ENCODE measurements around the gene FOXP3. TPM values are rescaled to one million over a fixed set of nuclear protein-coding genes. Genes with fewer than 3 reads are reported as not detected.

Gene FOXP3
- total RNA-seq, 2 experiments from 2014 or later: 17.9 to 20.0 TPM

DNA sequence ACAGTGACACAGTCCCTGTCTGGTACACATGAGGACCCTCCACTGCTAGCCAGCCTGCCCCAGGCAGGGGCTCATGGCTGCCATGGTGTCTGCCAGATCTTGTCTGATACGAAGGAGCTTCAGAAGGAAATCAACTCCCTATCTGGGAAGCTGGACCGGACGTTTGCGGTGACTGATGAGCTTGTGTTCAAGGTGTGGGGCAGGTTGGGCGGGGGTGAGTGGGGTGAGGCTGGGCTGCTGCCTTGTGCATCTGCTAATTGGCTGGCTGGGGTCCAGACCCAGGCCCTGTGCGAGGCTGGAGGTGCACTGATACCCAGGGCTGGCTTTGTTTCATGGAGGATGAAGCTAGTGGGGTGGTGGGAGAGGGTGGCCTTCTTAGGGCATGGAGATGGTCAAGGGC lies 15.4 kb downstream of the FOXP3 start:
- intact Hi-C loops (cut with DNase I, micrococcal nuclease): no loop called here
- no peak for DNase-seq
- Mint-ChIP-seq H3K4me1 (peaks cover 2% of the 10 kb centered on the region), H3K27ac (no peak overlapping the region), H3K4me3 (no peak overlapping the region), H3K27me3 (no peaks in the 10 kb centered on the region), H3K9me3 (ENCODE audit: low read depth) (no peaks in the 10 kb centered on the region), H3K36me3 (ENCODE audit: low read depth) (peaks cover 18% of the 10 kb centered on the region)
- ChIA-PET CTCF (interaction anchor here (0.8 kb wide), 1 partner anchor 9 kb away, joined by 3 read pairs; no protein-coding TSS in a partner anchor), POLR2A (no interaction called here)
- ATAC-seq: no peak

DNA sequence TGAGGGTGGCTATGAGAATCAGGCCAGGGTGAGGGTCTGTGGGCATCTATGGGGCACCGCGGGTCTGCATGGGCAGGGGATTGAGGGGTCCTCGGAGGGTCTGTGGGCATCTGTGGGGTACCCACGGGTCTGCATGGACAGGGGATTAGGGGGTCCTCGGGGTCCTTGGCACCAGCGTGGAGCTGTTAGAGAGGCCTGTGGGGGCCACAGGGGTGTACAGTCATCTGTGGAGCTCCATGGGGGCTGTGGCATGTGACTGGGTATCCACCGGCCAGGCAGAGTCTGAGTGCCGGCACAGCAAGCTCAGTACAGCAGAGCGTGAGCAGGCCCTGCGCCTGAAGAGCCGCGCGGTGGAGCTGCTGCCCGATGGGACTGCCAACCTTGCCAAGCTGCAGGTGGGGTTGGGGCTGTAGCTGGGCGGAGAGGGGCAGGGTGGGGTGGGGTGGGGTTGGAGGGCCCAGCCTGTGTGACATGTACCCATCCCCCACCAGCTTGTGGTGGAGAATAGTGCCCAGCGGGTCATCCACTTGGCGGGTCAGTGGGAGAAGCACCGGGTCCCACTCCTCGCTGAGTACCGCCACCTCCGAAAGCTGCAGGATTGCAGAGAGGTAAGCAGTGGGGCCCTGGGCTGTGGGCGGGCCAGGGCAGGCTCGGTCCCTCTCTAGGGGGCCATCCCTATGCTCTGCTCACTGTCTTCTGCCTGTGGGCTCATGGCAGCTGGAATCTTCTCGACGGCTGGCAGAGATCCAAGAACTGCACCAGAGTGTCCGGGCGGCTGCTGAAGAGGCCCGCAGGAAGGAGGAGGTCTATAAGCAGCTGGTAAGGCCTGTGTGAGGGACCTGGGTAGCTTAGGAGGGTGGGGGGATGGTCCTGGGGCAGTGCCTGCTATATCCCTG lies 16.3 kb downstream of the FOXP3 start:
- DNase-seq (no peak), ATAC-seq (peak; percentile 11)
- Mint-ChIP-seq H3K4me3 (no peak overlapping the region), H3K9me3 (ENCODE audit: low read depth) (no peaks in the 10 kb centered on the region), H3K36me3 (ENCODE audit: low read depth) (peaks cover 24% of the 10 kb centered on the region), H3K27me3 (no peaks in the 10 kb centered on the region), H3K27ac (no peak overlapping the region), H3K4me1 (peaks cover 2% of the 10 kb centered on the region)
- ChIA-PET POLR2A (no interaction called here), CTCF (interaction anchor here (0.8 kb wide), 1 partner anchor 8 kb away, joined by 3 read pairs; no protein-coding TSS in a partner anchor)
- intact Hi-C loops (cut with DNase I, micrococcal nuclease): no loop called here

DNA sequence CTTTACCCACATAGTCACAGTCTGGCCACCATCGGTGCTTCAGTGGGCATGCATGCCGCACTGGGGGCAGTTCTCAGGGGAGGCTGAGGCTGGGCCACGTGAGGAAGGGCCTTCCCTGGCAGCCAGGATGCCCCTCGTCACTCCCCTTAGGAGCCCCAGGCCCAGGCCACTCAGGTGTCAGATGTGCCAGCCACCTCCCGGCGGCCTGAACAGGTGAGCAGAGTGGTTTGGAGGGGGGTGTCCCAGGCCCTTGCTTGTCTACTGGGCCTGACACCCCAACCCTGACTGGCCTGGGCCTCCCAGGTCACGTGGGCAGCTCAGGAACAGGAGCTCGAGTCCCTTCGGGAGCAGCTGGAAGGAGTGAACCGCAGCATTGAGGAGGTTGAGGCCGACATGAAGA lies 17.2 kb downstream of the FOXP3 start:
- DNase-seq (no peak), ATAC-seq (no peak)
- intact Hi-C loops (cut with DNase I, micrococcal nuclease): no loop called here
- POLR2A ChIA-PET: no interaction called here
- H3K9me3 Mint-ChIP-seq (ENCODE audit: low read depth): no peaks in the 10 kb centered on the region
- peaks cover 2% of the 10 kb centered on the region for H3K4me1 Mint-ChIP-seq
- no peaks in the 10 kb centered on the region for H3K27me3 Mint-ChIP-seq
- CTCF ChIA-PET: no interaction called here
- no peak overlapping the region for H3K27ac Mint-ChIP-seq
- no peak overlapping the region for H3K4me3 Mint-ChIP-seq
- H3K36me3 Mint-ChIP-seq (ENCODE audit: low read depth): peaks cover 24% of the 10 kb centered on the region

DNA sequence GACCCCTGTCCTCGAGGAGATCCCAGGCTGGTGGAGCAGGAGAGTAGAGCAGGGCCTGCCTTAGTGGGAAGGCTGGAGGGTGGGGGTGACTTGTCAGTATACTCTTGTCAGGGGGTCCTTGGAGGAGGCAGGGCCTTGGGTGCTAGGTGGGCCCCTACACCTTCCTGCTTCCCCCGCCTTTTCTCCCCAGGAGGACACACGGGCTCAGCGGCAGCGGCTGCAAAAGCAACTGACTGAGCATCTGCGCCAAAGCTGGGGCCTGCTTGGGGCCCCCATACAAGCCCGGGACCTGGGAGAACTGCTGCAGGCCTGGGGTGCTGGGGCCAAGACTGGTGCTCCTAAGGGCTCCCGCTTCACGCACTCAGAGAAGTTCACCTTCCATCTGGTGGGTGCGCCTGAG lies 18.0 kb downstream of the FOXP3 start:
- ChIA-PET POLR2A (no interaction called here), CTCF (no interaction called here)
- Mint-ChIP-seq H3K9me3 (ENCODE audit: low read depth) (no peaks in the 10 kb centered on the region), H3K4me3 (no peak overlapping the region), H3K27me3 (no peaks in the 10 kb centered on the region), H3K27ac (no peak overlapping the region), H3K36me3 (ENCODE audit: low read depth) (peaks cover 24% of the 10 kb centered on the region), H3K4me1 (peaks cover 2% of the 10 kb centered on the region)
- intact Hi-C loops (cut with DNase I, micrococcal nuclease): no loop called here
- ATAC-seq (no peak), DNase-seq (no peak)

DNA sequence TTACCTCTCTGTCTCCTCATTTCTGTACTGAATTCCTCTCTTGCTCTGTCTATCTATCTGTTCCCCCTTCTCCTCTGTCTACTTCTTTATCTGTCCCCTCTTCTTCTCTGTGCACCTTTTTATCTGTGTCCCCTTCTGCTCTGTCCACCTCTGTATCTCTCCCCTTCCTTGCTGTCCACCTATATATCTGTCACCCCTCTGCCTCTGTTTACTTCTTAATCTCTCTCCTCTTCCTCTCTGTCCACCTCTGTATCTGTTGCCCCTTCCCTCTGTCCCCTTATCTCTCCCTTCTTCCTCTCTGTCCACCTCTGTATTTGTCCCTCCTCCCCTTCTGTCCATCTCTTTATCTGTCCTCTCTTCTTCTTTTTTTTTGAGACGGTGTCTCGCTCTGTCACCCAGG lies 20.3 kb downstream of the FOXP3 start:
- peaks cover 5% of the 10 kb centered on the region for H3K4me1 Mint-ChIP-seq
- H3K27ac Mint-ChIP-seq: no peak overlapping the region
- ChIA-PET POLR2A (no interaction called here), CTCF (no interaction called here)
- intact Hi-C loops (cut with DNase I, micrococcal nuclease): no loop called here
- H3K27me3 Mint-ChIP-seq: no peaks in the 10 kb centered on the region
- H3K9me3 Mint-ChIP-seq (ENCODE audit: low read depth): no peaks in the 10 kb centered on the region
- no peak overlapping the region for H3K4me3 Mint-ChIP-seq
- ATAC-seq (no peak), DNase-seq (no peak)
- H3K36me3 Mint-ChIP-seq (ENCODE audit: low read depth): peaks cover 25% of the 10 kb centered on the region

DNA sequence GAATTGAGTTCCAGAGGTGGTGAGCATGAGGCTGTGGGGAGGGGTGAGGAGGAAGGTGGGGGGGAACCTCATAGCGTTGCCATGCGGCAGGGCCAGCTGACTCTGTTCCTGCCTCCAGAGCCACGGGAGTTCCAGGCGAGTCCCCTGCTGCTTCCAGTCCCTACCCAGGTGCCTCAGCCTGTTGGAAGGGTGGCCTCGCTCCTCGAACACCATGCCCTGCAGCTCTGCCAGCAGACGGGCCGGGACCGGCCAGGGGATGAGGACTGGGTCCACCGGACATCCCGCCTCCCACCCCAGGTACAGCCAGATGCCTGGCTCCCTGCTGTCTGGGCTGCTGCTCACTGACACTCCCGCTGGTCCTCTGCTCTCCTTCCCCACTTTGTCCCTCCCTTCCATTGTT lies 21.3 kb downstream of the FOXP3 start:
- Mint-ChIP-seq H3K4me3 (no peak overlapping the region), H3K4me1 (peaks cover 5% of the 10 kb centered on the region), H3K9me3 (ENCODE audit: low read depth) (no peaks in the 10 kb centered on the region), H3K36me3 (ENCODE audit: low read depth) (peaks cover 23% of the 10 kb centered on the region), H3K27me3 (no peaks in the 10 kb centered on the region), H3K27ac (no peak overlapping the region)
- ChIA-PET POLR2A (no interaction called here), CTCF (no interaction called here)
- no peak for ATAC-seq
- intact Hi-C loops (cut with DNase I, micrococcal nuclease): no loop called here
- DNase-seq: no peak

DNA sequence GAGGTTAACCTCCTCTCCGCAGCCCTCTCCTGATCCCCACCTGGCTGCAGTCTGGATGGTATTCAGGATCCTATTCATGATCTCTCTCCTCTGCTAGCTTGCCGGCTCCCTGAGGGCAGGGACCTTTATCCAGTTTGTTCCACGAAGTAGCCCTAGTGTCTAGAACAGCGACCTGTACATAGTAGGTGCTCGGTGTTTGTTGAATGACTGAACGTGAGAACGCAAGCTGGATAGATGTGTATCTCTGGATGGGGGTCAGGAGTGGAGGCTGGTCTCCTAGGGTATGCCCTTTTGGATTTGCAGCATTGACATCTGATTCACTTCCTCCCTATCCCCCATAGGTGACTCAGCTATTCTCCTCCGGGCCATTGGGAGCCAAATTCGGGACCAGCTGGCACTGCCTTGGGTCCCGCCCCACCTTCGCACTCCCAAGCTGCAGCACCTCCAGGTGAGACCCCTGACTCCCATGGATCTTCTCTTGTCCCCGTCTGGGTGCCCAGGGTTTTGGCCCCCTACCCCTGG lies 21.9 kb downstream of the FOXP3 start:
- intact Hi-C loops (cut with DNase I, micrococcal nuclease): no loop called here
- DNase-seq (no peak), ATAC-seq (no peak)
- Mint-ChIP-seq H3K9me3 (ENCODE audit: low read depth) (no peaks in the 10 kb centered on the region), H3K4me3 (no peak overlapping the region), H3K27me3 (no peaks in the 10 kb centered on the region), H3K4me1 (peaks cover 5% of the 10 kb centered on the region), H3K27ac (no peak overlapping the region), H3K36me3 (ENCODE audit: low read depth) (peaks cover 21% of the 10 kb centered on the region)
- ChIA-PET POLR2A (no interaction called here), CTCF (no interaction called here)

DNA sequence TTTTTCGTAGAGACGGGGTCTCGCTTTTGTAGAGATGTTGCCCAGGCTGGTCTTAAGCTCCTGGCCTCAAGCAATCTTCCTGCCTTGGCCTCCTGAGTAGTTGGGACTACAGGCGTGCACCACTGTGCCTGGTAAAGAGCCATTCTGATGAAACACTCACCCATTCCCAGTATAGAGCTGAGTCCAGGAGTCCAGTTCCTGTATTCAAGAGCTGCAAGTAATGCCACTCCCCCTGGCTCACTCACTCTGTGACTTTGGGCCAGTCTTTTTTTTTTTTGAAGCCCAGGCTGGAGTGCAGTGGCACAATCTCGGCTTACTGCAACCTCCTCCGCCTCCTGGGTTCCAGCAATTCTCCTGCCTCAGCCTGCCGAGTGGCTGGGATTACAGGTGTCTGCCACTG lies 25.8 kb downstream of the FOXP3 start:
- POLR2A ChIA-PET: interaction anchor here (1.0 kb wide), 1 partner anchor 27 kb away, joined by 3 read pairs; no protein-coding TSS in a partner anchor
- ATAC-seq (no peak), DNase-seq (no peak)
- Mint-ChIP-seq H3K4me1 (peaks cover 18% of the 10 kb centered on the region), H3K27me3 (no peaks in the 10 kb centered on the region), H3K4me3 (no peak overlapping the region), H3K9me3 (ENCODE audit: low read depth) (no peaks in the 10 kb centered on the region), H3K36me3 (ENCODE audit: low read depth) (peaks cover 17% of the 10 kb centered on the region), H3K27ac (no peak overlapping the region)
- intact Hi-C loops (cut with DNase I, micrococcal nuclease): no loop called here
- CTCF ChIA-PET: interaction anchor here (0.7 to 1.3 kb wide), 2 partner anchors 30 to 232 kb away, joined by 3 to 6 read pairs; no protein-coding TSS in a partner anchor

DNA sequence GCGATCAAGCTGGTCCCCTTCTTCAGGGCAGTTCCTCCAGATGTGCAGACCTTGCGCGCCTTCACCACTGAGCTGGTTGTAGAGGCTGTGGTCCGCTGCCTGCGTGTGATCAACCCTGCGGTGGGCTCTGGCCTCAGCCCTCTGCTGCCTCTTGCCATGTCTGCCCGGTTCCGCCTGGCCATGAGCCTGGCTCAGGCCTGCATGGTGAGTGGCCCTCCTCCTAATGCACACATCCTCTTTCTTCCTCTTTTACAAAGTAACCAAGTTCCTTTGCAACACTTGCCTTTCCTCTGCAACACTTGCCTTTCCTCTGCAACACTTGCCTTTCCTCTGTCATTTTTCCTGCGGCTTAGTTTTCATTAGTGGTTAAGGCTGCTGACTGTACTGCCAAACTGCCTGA lies 27.4 kb downstream of the FOXP3 start:
- POLR2A ChIA-PET: no interaction called here
- intact Hi-C loops (cut with DNase I, micrococcal nuclease): no loop called here
- DNase-seq (no peak), ATAC-seq (no peak)
- CTCF ChIA-PET: no interaction called here
- Mint-ChIP-seq H3K27ac (peak overlapping the region; percentile 72), H3K36me3 (ENCODE audit: low read depth) (peaks cover 13% of the 10 kb centered on the region), H3K9me3 (ENCODE audit: low read depth) (no peaks in the 10 kb centered on the region), H3K4me1 (peaks cover 18% of the 10 kb centered on the region), H3K27me3 (no peaks in the 10 kb centered on the region), H3K4me3 (peak overlapping the region; percentile 86)

DNA sequence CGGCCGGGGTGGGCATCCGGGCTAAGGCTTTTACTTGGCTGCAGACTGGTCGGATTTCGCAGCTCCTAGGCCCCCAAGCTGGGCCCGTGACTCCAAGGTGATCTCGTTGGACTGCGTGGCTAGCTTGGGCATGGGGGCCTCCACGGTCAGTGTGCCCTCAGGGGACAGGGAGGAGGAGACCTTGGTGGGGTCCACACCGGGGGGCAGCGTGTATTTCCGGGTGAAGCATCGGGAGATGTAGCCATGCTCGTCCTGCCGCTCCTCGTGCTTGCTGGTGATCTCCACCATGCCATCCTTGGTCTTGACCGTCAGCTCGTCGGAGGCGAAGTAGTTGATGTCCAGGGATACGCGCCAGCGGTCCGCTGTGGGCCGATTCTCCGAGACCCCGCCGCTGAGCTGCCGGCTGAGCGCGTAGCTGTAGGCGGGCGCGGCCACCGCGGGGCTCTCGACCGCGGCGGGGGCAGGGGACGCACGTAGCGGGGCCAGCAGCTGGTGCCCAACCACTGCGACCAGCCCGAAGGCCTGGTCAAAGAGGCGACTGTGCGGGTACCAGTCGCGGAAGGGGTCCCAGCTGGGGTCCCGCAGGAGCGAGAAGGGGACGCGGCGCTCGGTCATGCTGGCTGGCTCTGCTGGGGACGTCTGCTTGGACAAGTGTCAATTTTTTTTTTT lies 30.5 kb downstream of the FOXP3 start:
- Mint-ChIP-seq H3K4me3 (no peak overlapping the region), H3K27ac (no peak overlapping the region), H3K4me1 (peaks cover 25% of the 10 kb centered on the region), H3K9me3 (ENCODE audit: low read depth) (no peaks in the 10 kb centered on the region), H3K27me3 (no peaks in the 10 kb centered on the region), H3K36me3 (ENCODE audit: low read depth) (peaks cover 9% of the 10 kb centered on the region)
- no peak for ATAC-seq
- ChIA-PET CTCF (interaction anchor here (0.9 kb wide), 1 partner anchor 42 kb away, joined by 3 read pairs; no protein-coding TSS in a partner anchor), POLR2A (no interaction called here)
- no peak for DNase-seq
- intact Hi-C loops (cut with DNase I, micrococcal nuclease): loop anchor here in 1 of 2 experiments (5.0 kb wide), 1 partner anchor 42 kb away; no protein-coding TSS in a partner anchor

DNA sequence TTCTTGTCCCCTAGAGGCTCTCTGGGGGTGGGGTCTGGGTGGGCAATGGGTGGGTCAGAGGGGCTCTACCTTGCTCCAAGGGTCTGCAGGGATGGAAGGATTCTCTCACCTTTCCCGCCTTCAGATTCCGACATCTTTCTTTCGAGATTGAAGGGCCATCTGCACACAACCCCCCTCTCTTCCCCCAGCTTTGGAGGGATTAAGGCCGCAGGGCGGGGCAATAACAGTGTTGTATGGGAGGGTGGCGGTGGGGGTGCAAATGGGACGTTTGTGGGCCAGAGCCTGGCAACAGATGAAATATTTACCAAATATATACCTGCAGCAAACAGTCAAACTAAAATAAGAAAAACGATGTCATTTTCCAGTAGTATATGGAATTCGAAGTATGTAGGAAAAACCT lies 31.3 kb downstream of the FOXP3 start, which contains the start of gene CACNA1F:
Gene CACNA1F (minus strand): TSS at position 165 of the 400 bp plus-strand sequence. CDS start 31 bp downstream, at position 134.
- ChIA-PET CTCF (no interaction called here), POLR2A (no interaction called here)
- Mint-ChIP-seq H3K27ac (no peak within 1 kb of the TSS), H3K9me3 (ENCODE audit: low read depth) (no peaks in the 10 kb centered on the region), H3K4me3 (no peak within 1 kb of the TSS), H3K36me3 (ENCODE audit: low read depth) (peaks cover 6% of the 10 kb centered on the region), H3K27me3 (no peaks in the 10 kb centered on the region), H3K4me1 (peaks cover 25% of the 10 kb centered on the region)
- ATAC-seq (no peak), DNase-seq (no peak)
- intact Hi-C loops (cut with DNase I, micrococcal nuclease): loop anchor here in 1 of 2 experiments (5.0 kb wide), 1 partner anchor 41 kb away; no protein-coding TSS in a partner anchor

Measured in activated CD4-positive, alpha-beta T cell treated with anti-CD3 and anti-CD28 coated beads for 36 hours (primary cell).